ENCODE data around the gene MACROH2A1. TPM values are rescaled to one million over a fixed set of nuclear protein-coding genes. Genes with fewer than 3 reads are reported as not detected.

Gene MACROH2A1
- total and polyA plus RNA-seq, 4 donors, result 135 to 191 (median 179) TPM

DNA sequence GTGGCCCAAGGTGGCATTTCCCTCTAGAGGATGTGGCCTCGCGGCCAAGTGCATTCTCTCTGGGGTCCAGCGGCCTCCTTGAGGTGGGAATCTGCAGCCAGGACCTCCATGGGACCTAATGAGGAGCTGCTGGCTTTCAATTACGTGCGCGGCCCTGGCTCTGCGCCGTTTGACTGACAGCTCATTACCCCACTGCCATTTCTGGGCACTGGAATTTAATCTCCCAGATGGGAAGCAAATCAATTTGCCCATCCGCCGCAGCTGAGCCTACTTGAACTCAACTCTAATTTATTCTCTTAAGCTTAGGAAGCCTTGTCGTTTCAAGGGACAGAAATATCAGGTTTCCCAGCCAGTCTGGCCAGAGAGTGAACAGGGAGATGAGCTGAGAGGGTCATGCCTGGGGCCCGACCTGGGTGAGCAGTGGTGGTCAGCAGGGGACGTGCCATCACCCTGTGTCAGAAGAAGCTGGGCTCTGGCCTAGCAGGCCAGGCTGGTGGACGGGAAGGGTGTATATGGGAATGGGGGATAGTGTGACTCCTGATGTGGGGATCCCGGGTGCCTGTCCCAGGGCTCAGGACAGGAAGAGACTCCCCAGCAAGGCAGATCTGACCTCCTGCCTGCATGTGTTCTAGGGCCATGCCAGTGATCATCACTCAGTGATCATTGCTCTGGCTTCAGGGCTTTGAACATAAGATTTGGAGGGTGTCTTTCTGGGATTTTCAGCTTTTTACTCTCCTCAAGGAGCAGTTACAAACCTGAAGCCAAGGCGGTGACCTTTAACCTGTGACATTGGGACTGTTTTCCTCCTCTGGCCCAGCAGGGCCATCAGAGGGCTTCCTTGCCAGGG is 69.7 kb downstream of the MACROH2A1 start:
- Histone ChIP-seq H3K27me3 (ENCODE audit: control insufficient read depth, insufficient read depth, low read length) (peaks cover 6% of the 10 kb centered on the region), H3K27ac (ENCODE audit: low read depth, low read length) (no peak overlapping the region), H3K4me3 (ENCODE audit: low read depth, low read length) (no peak overlapping the region), H3K4me1 (ENCODE audit: control insufficient read depth, insufficient read depth, low read length) (peaks cover 17% of the 10 kb centered on the region), H3K36me3 (ENCODE audit: control insufficient read depth, insufficient read depth, low read length) (peaks cover 17% of the 10 kb centered on the region), H3K9me3 (ENCODE audit: control insufficient read depth, insufficient read depth, low read length) (no peaks in the 10 kb centered on the region)
- DNase-seq (ENCODE audit: low read depth in 4 of 6, low spot score in 6 of 6), result peak in 2 of 6 donors; percentile 22 to 53
- WGBS (ENCODE audit: insufficient coverage), result 70% methylated on average over 14 of the region's 16 CpGs

GRCh38 chr5:135328128-135328687 is 70.8 kb downstream of the MACROH2A1 start:
- Histone ChIP-seq H3K4me1 (ENCODE audit: control insufficient read depth, insufficient read depth, low read length) (peaks cover 11% of the 10 kb centered on the region), H3K4me3 (ENCODE audit: low read depth, low read length) (no peak overlapping the region), H3K36me3 (ENCODE audit: control insufficient read depth, insufficient read depth, low read length) (peaks cover 15% of the 10 kb centered on the region), H3K27me3 (ENCODE audit: control insufficient read depth, insufficient read depth, low read length) (peaks cover 6% of the 10 kb centered on the region), H3K27ac (ENCODE audit: low read depth, low read length) (no peak overlapping the region), H3K9me3 (ENCODE audit: control insufficient read depth, insufficient read depth, low read length) (no peaks in the 10 kb centered on the region)
- 94% methylated on average over 3 of the region's 5 CpGs for WGBS (ENCODE audit: insufficient coverage)
- DNase-seq (ENCODE audit: low read depth in 4 of 6, low spot score in 6 of 6), result no peak

- peak in 1 of 6 donors; percentile 16 for DNase-seq (ENCODE audit: low read depth in 4 of 6, low spot score in 6 of 6)
Observed at GRCh38 chr5:135327429-135328127, 71.5 kb downstream of the MACROH2A1 start.

DNA sequence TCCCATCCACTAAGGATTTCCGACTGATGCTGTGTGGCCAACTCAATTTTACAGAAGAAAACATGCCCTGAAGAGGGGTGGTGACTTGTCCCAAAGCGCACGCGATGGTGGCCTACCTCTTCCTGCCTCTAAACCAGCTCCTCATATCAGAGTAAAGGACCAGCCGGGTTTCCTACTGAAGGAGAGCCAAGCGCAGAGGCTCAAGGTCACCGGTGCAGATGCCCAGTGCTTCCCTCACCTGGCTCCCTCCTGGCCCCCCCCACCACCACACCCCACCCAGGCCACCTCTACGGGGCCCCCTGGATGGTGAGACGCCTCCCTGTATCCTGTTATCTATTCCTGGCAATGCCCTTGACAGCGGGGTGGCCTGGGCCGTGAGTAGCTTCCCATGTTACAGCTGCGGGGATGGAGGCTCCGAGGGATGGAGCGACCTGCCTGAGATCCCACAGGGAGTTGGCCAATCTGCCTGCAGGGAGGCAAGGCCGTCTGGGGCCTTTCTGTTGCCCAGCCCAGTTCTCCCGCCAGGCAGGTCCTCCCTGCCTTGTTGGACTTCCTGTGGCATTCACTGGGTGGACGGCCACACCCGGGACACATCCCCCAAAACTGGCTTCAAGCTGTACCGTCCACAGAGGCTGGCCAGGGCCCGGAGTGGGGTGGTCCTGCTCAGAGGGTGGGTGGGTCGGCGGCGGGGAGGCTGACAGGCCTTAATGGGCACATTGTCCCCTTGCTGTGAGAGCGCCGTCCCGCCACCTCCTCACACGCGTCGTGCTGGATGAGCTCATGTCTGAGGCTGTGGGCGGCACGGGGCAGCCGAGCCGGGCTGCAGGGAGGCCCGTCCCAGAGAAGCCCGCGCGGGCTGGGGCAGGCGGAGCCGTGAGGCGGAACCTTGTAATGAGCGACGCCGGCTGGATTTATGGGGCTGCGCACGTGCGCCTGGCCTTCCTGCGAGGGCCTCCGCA is 72.5 kb downstream of the MACROH2A1 start:
- peak in 2 of 6 donors; percentile 13 to 34 for DNase-seq (ENCODE audit: low read depth in 4 of 6, low spot score in 6 of 6)
- Histone ChIP-seq H3K9me3 (ENCODE audit: control insufficient read depth, insufficient read depth, low read length) (no peaks in the 10 kb centered on the region), H3K27me3 (ENCODE audit: control insufficient read depth, insufficient read depth, low read length) (peaks cover 6% of the 10 kb centered on the region), H3K27ac (ENCODE audit: low read depth, low read length) (no peak overlapping the region), H3K36me3 (ENCODE audit: control insufficient read depth, insufficient read depth, low read length) (peaks cover 15% of the 10 kb centered on the region), H3K4me3 (ENCODE audit: low read depth, low read length) (no peak overlapping the region), H3K4me1 (ENCODE audit: control insufficient read depth, insufficient read depth, low read length) (peaks cover 11% of the 10 kb centered on the region)
- 57% methylated on average over 45 of the region's 48 CpGs for WGBS (ENCODE audit: insufficient coverage)

More at GRCh38 chr5:135327429-135328127, 71.5 kb downstream of the MACROH2A1 start:
- H3K36me3 ChIP-seq (ENCODE audit: control insufficient read depth, insufficient read depth, low read length), result peaks cover 15% of the 10 kb centered on the region
- H3K27me3 ChIP-seq (ENCODE audit: control insufficient read depth, insufficient read depth, low read length), result peaks cover 6% of the 10 kb centered on the region
- H3K27ac ChIP-seq (ENCODE audit: low read depth, low read length), result no peak overlapping the region
- no peak overlapping the region for H3K4me3 ChIP-seq (ENCODE audit: low read depth, low read length)
- no peaks in the 10 kb centered on the region for H3K9me3 ChIP-seq (ENCODE audit: control insufficient read depth, insufficient read depth, low read length)
- WGBS (ENCODE audit: insufficient coverage), result 83% methylated on average over 10 of the region's 12 CpGs
- peaks cover 11% of the 10 kb centered on the region for H3K4me1 ChIP-seq (ENCODE audit: control insufficient read depth, insufficient read depth, low read length)

- no peaks in the 10 kb centered on the region for H3K9me3 ChIP-seq (ENCODE audit: control insufficient read depth, insufficient read depth, low read length)
- H3K36me3 ChIP-seq (ENCODE audit: control insufficient read depth, insufficient read depth, low read length), result peaks cover 5% of the 10 kb centered on the region
- no peak overlapping the region for H3K4me3 ChIP-seq (ENCODE audit: low read depth, low read length)
- H3K27me3 ChIP-seq (ENCODE audit: control insufficient read depth, insufficient read depth, low read length), result peaks cover 6% of the 10 kb centered on the region
- no peak overlapping the region for H3K27ac ChIP-seq (ENCODE audit: low read depth, low read length)
- DNase-seq (ENCODE audit: low read depth in 4 of 6, low spot score in 6 of 6), result no peak
- peaks cover 16% of the 10 kb centered on the region for H3K4me1 ChIP-seq (ENCODE audit: control insufficient read depth, insufficient read depth, low read length)
- WGBS (ENCODE audit: insufficient coverage), result 95% methylated on average over 16 of the region's 17 CpGs
Observed at GRCh38 chr5:135324897-135325650, 74.0 kb downstream of the MACROH2A1 start.

GRCh38 chr5:135324160-135324559 is 74.9 kb downstream of the MACROH2A1 start:
- 83% methylated on average over 8 of the region's 8 CpGs for WGBS (ENCODE audit: insufficient coverage)
- DNase-seq (ENCODE audit: low read depth in 4 of 6, low spot score in 6 of 6), result no peak

GRCh38 chr5:135323701-135324132 is 75.3 kb downstream of the MACROH2A1 start:
- no peaks in the 10 kb centered on the region for H3K9me3 ChIP-seq (ENCODE audit: control insufficient read depth, insufficient read depth, low read length)
- DNase-seq (ENCODE audit: low read depth in 4 of 6, low spot score in 6 of 6), result no peak
- H3K36me3 ChIP-seq (ENCODE audit: control insufficient read depth, insufficient read depth, low read length), result peaks cover 2% of the 10 kb centered on the region
- peaks cover 16% of the 10 kb centered on the region for H3K4me1 ChIP-seq (ENCODE audit: control insufficient read depth, insufficient read depth, low read length)
- peaks cover 6% of the 10 kb centered on the region for H3K27me3 ChIP-seq (ENCODE audit: control insufficient read depth, insufficient read depth, low read length)
- H3K4me3 ChIP-seq (ENCODE audit: low read depth, low read length), result no peak overlapping the region
- no peak overlapping the region for H3K27ac ChIP-seq (ENCODE audit: low read depth, low read length)
- 85% methylated on average over 6 of the region's 8 CpGs for WGBS (ENCODE audit: insufficient coverage)

More at GRCh38 chr5:135324160-135324559, 74.9 kb downstream of the MACROH2A1 start:
- Histone ChIP-seq H3K9me3 (ENCODE audit: control insufficient read depth, insufficient read depth, low read length) (no peaks in the 10 kb centered on the region), H3K4me1 (ENCODE audit: control insufficient read depth, insufficient read depth, low read length) (peaks cover 16% of the 10 kb centered on the region), H3K36me3 (ENCODE audit: control insufficient read depth, insufficient read depth, low read length) (peaks cover 2% of the 10 kb centered on the region), H3K4me3 (ENCODE audit: low read depth, low read length) (no peak overlapping the region), H3K27me3 (ENCODE audit: control insufficient read depth, insufficient read depth, low read length) (peaks cover 6% of the 10 kb centered on the region), H3K27ac (ENCODE audit: low read depth, low read length) (no peak overlapping the region)

DNA sequence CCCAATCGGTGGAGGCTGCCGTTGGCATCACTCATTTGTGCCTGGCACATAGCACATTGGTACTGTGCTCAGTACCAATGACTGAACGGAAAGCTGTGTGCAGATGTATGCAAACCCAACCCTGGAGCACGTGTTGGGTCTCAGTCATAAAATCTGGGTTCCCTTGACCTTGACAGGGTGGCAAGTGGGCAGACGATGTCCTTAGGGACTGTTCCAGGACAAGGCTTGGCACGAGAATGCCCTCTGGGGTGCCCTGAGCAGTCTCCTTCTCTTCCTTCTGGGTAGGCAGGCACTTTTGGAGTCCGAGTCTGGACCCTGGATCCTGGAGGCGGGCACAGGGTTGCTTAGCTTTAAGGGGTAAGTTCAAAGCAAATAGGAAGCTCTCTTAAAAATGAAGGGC is 75.8 kb downstream of the MACROH2A1 start:
- 97% methylated on average over 6 of the region's 8 CpGs for WGBS (ENCODE audit: insufficient coverage)
- Histone ChIP-seq H3K9me3 (ENCODE audit: control insufficient read depth, insufficient read depth, low read length) (no peaks in the 10 kb centered on the region), H3K4me3 (ENCODE audit: low read depth, low read length) (no peak overlapping the region), H3K36me3 (ENCODE audit: control insufficient read depth, insufficient read depth, low read length) (peaks cover 2% of the 10 kb centered on the region), H3K27ac (ENCODE audit: low read depth, low read length) (no peak overlapping the region), H3K4me1 (ENCODE audit: control insufficient read depth, insufficient read depth, low read length) (peaks cover 16% of the 10 kb centered on the region), H3K27me3 (ENCODE audit: control insufficient read depth, insufficient read depth, low read length) (peaks cover 6% of the 10 kb centered on the region)
- no peak for DNase-seq (ENCODE audit: low read depth in 4 of 6, low spot score in 6 of 6)
